Tongue (tissue), 2 donors: ENCODE measurements around the gene MYOCOS. TPM values are rescaled to one million over a fixed set of nuclear protein-coding genes. Genes with fewer than 3 reads are reported as not detected.

Source experiments
- DNase-seq: peaks from one replicate; pipeline ENCODE4 v3.0.0-alpha.2; 2015
- total RNA-seq: library from RNA; depleted of rRNA; stranded (reverse); fragments of >200 nt; gene quantifications from one replicate; pipeline ENCODE4 v1.2.3, GENCODE V29; 2014

The MYOCOS gene
- total RNA-seq, 1 donor from 2014 or later, result not detected

GRCh38 chr1:171663036-171663853 is 41.2 kb downstream of the MYOCOS start:
- no peak for DNase-seq

- no peak for DNase-seq
These were observed 42.0 kb downstream of the MYOCOS start for GRCh38 chr1:171663854-171664575.

DNA sequence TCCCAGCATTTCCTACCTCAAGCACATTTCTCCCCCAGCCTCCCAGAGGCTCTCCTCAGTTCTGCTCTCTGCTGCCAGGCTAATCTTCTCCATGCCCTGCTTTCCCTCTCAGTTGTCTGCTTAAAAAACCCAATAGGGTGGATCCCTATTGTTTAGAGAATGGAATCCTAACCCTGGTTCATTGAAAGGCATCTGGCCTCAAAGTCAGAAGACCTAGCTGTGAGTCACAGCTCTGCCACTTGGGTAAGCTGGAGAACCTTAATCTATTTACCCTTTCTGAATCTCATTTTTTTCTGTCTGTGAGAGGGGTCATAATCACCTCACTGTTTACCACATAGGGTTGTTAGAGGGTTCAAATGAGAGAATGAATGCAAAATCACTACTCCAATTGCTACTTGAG is 42.9 kb downstream of the MYOCOS start:
- no peak for DNase-seq

DNA sequence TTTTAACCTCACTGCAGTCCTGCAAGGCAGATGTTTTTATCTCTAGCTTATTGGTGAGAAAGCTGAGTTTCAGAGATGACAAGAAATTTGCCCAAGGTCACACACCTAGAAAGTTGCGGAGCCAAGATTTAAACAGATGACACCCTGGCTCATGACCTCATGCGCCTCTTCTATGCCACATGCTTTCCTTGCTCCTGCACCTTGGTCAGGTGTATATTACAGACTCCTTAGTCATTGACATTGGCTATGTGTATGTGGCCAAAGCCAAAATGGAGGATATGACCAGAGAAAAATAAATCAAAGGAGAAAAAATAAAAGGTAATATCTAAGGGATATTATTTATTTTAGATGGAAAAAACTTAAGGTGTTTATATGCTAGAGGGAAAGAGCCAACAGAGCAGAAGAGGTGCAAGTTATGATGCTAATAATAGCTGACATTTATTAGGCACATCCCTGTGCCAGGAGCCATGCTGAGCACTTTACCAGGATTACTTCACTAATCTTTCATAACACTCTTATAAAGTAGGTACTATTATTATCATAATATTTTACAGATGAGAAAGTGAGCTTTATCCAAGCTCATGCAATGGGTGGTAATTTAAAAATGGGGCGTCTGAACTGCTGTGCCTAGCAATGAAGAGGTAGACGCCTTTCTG is 44.2 kb downstream of the MYOCOS start:
- DNase-seq, result no peak

DNA sequence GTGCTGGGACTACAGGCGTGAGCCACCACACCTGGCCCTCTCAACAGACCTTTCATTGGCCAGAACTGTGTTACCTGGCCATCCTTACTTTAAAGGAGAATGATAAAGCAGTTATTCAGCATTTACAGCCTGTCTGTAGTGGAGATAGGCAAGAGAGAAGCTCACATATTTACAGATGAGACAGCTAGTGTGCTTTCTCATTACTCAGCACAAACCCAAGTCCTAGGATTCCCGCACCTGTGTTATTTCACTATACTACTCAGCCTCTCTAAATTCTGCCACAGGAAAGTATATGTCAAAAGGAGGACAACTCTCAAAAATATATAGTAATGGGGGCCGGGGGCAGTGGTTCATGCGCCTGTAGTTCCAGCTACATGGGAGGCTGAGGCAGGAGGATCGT is 46.3 kb downstream of the MYOCOS start:
- no peak for DNase-seq

GRCh38 chr1:171670739-171671138 is 48.7 kb downstream of the MYOCOS start:
- no peak for DNase-seq

GRCh38 chr1:171674431-171675405 is 52.7 kb downstream of the MYOCOS start:
- DNase-seq, result peak; percentile 7

Other genes starting within 250 kb of the MYOCOS start
- gene PRRC2C, start 136.7 kb upstream of the MYOCOS start, total RNA-seq, result 56.3 TPM
- gene MYOC, start 30.4 kb downstream of the MYOCOS start, total RNA-seq, result 0.92 TPM
- 10.9 TPM for gene VAMP4, start 119.8 kb downstream of the MYOCOS start, total RNA-seq
- 17.5 TPM for gene METTL13, start 159.4 kb downstream of the MYOCOS start, total RNA-seq
- gene DNM3, start 219.3 kb downstream of the MYOCOS start, total RNA-seq, result 7.1 TPM